CD4-positive, alpha-beta T cell (primary cell): ENCODE results near the gene KLHL2. TPM values are rescaled to one million over a fixed set of nuclear protein-coding genes. Genes with fewer than 3 reads are reported as not detected.

Source experiments
- ATAC-seq: fragments of 200-7000 bp; cut with Tn5 transposase; one replicate; pipeline ENCODE4 v1.10.0; 2022; ENCODE audit warnings: mild to moderate bottlenecking; ENCODE audit not compliant: poor library complexity
- CTCF ChIA-PET: fragments of 350-600 bp; sonication (Branson Sonifier 250); formaldehyde crosslinking; loops from one replicate; lab custom pipeline; 2021; ENCODE audit warnings: antibody characterized with exemption, inconsistent platforms; lab: Charles Lee
- POLR2A ChIA-PET: fragments of 350-600 bp; sonication (Branson Sonifier 250); formaldehyde crosslinking; loops from one replicate; lab custom pipeline; 2021; ENCODE audit warnings: antibody characterized with exemption, inconsistent platforms; lab: Charles Lee
- DNase-seq, 14 experiments: peaks; one replicate each; pipeline ENCODE4 v3.0.0-alpha.2; 2013 to 2020; ENCODE audit warnings: mixed read lengths in 2 of 14
- H3K27ac ChIP-seq, 2 donors: one replicate each; pipeline versions ENCODE4 v1.5.1 to v1.7.0; 2013; ENCODE audit warnings: low read length in 2 of 2, low read depth in 1 of 2, mild to moderate bottlenecking in 1 of 2
- H3K27me3 ChIP-seq, 2 experiments: 1 replicate in 1 of 2; 2 replicates in 1 of 2; pipeline versions ENCODE4 v1.6.1 to v1.7.0; 2013; ENCODE audit warnings: low read length in 2 of 2, control low read depth in 1 of 2, mild to moderate bottlenecking in 1 of 2, moderate library complexity in 1 of 2; ENCODE audit not compliant: insufficient read depth in 2 of 2, control insufficient read depth in 1 of 2
- H3K36me3 ChIP-seq: one replicate; pipeline ENCODE4 v1.6.1; 2013; ENCODE audit warnings: low read length, control low read depth; ENCODE audit not compliant: insufficient read depth
- H3K4me1 ChIP-seq: one replicate; pipeline ENCODE4 v1.6.1; 2013; ENCODE audit warnings: low read length, control low read depth; ENCODE audit not compliant: insufficient read depth
- H3K4me3 ChIP-seq: one replicate; pipeline ENCODE4 v1.5.1; 2013; ENCODE audit warnings: mild to moderate bottlenecking, low read length, moderate library complexity
- H3K9me3 ChIP-seq, 2 experiments: 1 replicate in 1 of 2; 2 replicates in 1 of 2; pipeline versions ENCODE4 v1.6.1 to v1.7.0; 2013; ENCODE audit warnings: low read length in 2 of 2, mild to moderate bottlenecking in 2 of 2, control low read depth in 1 of 2, moderate library complexity in 1 of 2; ENCODE audit not compliant: control insufficient read depth in 1 of 2, insufficient read depth in 1 of 2
- H3K27ac Mint-ChIP-seq: one replicate; pipeline ENCODE4 v1.8.0; 2020; ENCODE audit warnings: mixed read lengths
- H3K27me3 Mint-ChIP-seq: one replicate; pipeline ENCODE4 v1.8.0; 2021; ENCODE audit warnings: mixed read lengths
- H3K36me3 Mint-ChIP-seq: one replicate; pipeline ENCODE4 v1.8.0; 2021; ENCODE audit warnings: low read depth, mixed read lengths
- H3K4me1 Mint-ChIP-seq: one replicate; pipeline ENCODE4 v1.8.0; 2021; ENCODE audit warnings: low read depth, mixed read lengths
- H3K4me3 Mint-ChIP-seq: one replicate; pipeline ENCODE4 v1.8.0; 2020; ENCODE audit warnings: mild to moderate bottlenecking, mixed read lengths
- H3K9me3 Mint-ChIP-seq: one replicate; pipeline ENCODE4 v1.8.0; 2020; ENCODE audit warnings: mixed read lengths
- intact Hi-C, 2 experiments: fragments of 100-400 bp; cut with DNase I in 1 of 2; cut with micrococcal nuclease in 1 of 2; formaldehyde crosslinking; loops; one replicate each; pipeline versions ENCODE4 v1.15.1 to v1.9.0; 2023 to 2025; cut with DNase I, micrococcal nuclease
- total RNA-seq, 174 experiments: library from RNA in 2 of 174; stranded (reverse) in 2 of 174; gene quantifications; one replicate each; pipeline ENCODE4 v1.2.3 and lab custom pipeline; 2021 to 2026
- TF ChIP-seq, protein P1 (sequence below): fragments of 200-600 bp; IDR thresholded peaks from one replicate; pipeline ENCODE4 v1.8.0; 2022; ENCODE audit warnings: antibody characterized with exemption, mild to moderate bottlenecking

The KLHL2 gene
- total RNA-seq, 2 experiments from 2014 or later, result 19.9 to 20.0 TPM

GRCh38 chr4:165364452-165365080 is 157.2 kb downstream of the KLHL2 start:
- DNase-seq (no peak), ATAC-seq (no peak)
- Histone ChIP-seq H3K36me3 (no peaks in the 10 kb centered on the region), H3K27ac (no peak overlapping the region), H3K4me3 (no peak overlapping the region), H3K27me3 (peaks cover 0 to 17% of the 10 kb centered on the region in 2 experiments), H3K4me1 (no peaks in the 10 kb centered on the region), H3K9me3 (no peaks in the 10 kb centered on the region)
- Mint-ChIP-seq H3K4me1 (no peaks in the 10 kb centered on the region), H3K27me3 (peaks cover 29% of the 10 kb centered on the region), H3K36me3 (no peaks in the 10 kb centered on the region), H3K9me3 (no peaks in the 10 kb centered on the region), H3K27ac (no peak overlapping the region), H3K4me3 (no peak overlapping the region)
- intact Hi-C loops, result no loop called here
- POLR2A ChIA-PET, result no interaction called here
- CTCF ChIA-PET, result no interaction called here
- TF ChIP-seq, protein P1, sequence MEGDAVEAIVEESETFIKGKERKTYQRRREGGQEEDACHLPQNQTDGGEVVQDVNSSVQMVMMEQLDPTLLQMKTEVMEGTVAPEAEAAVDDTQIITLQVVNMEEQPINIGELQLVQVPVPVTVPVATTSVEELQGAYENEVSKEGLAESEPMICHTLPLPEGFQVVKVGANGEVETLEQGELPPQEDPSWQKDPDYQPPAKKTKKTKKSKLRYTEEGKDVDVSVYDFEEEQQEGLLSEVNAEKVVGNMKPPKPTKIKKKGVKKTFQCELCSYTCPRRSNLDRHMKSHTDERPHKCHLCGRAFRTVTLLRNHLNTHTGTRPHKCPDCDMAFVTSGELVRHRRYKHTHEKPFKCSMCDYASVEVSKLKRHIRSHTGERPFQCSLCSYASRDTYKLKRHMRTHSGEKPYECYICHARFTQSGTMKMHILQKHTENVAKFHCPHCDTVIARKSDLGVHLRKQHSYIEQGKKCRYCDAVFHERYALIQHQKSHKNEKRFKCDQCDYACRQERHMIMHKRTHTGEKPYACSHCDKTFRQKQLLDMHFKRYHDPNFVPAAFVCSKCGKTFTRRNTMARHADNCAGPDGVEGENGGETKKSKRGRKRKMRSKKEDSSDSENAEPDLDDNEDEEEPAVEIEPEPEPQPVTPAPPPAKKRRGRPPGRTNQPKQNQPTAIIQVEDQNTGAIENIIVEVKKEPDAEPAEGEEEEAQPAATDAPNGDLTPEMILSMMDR, result no peak

- Histone ChIP-seq H3K4me3 (no peak overlapping the region), H3K9me3 (no peaks in the 10 kb centered on the region), H3K36me3 (no peaks in the 10 kb centered on the region), H3K27me3 (peaks cover 0 to 9% of the 10 kb centered on the region in 2 experiments), H3K27ac (no peak overlapping the region), H3K4me1 (no peaks in the 10 kb centered on the region)
- no peak for ATAC-seq
- Mint-ChIP-seq H3K4me1 (no peaks in the 10 kb centered on the region), H3K9me3 (no peaks in the 10 kb centered on the region), H3K27ac (no peak overlapping the region), H3K27me3 (peaks cover 6% of the 10 kb centered on the region), H3K36me3 (no peaks in the 10 kb centered on the region), H3K4me3 (no peak overlapping the region)
- ChIA-PET CTCF (no interaction called here), POLR2A (no interaction called here)
- intact Hi-C loops, result no loop called here
- TF ChIP-seq, protein P1, result no peak
- DNase-seq, result no peak
These were observed 159.7 kb downstream of the KLHL2 start for GRCh38 chr4:165367040-165367439.

DNA sequence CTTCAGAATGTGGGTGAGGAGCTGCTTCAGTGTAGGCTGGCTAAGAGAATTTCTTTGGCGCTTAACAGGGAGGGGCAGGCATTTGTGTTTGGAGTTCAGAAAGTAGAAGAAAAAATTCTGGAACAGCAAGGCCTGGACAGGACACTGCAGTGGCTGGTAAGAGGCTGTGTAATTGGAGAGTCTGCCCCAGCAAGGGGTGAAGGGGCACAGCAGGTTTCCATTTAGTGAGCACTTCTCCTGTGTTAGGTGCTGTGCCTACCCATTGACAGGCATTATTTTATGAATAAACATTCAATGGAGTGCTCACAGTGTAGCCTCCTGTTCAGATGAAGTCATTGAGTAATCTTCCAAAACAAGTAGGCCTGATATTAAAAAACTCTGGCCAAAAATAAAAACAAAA is 160.8 kb downstream of the KLHL2 start:
- no peaks in the 10 kb centered on the region for H3K36me3 Mint-ChIP-seq
- H3K9me3 Mint-ChIP-seq, result no peaks in the 10 kb centered on the region
- intact Hi-C loops, result no loop called here
- POLR2A ChIA-PET, result no interaction called here
- CTCF ChIA-PET, result no interaction called here
- Histone ChIP-seq H3K9me3 (no peaks in the 10 kb centered on the region), H3K27ac (no peak overlapping the region), H3K36me3 (no peaks in the 10 kb centered on the region), H3K27me3 (peaks cover 0 to 6% of the 10 kb centered on the region in 2 experiments), H3K4me1 (no peaks in the 10 kb centered on the region), H3K4me3 (no peak overlapping the region)
- ATAC-seq (no peak), DNase-seq (no peak)
- H3K4me3 Mint-ChIP-seq, result no peak overlapping the region
- no peak overlapping the region for H3K27ac Mint-ChIP-seq
- H3K27me3 Mint-ChIP-seq, result peaks cover 6% of the 10 kb centered on the region
- TF ChIP-seq, protein P1, result no peak
- no peaks in the 10 kb centered on the region for H3K4me1 Mint-ChIP-seq
